HG03457 (cell line): ENCODE data around the gene NOSIP.

ENCODE experiments used
- ATAC-seq: cut with Tn5 transposase; IDR thresholded peaks from one replicate; pipeline ENCODE4 v1.9.1; 2021; ENCODE audit warnings: moderate number of reproducible peaks; ENCODE audit not compliant: unreplicated experiment

Gene NOSIP

GRCh38 chr19:49549045-49549444, 31.3 kb downstream of the NOSIP start:
- ATAC-seq, result no peak

- ATAC-seq, result no peak
Observed at GRCh38 chr19:49546825-49547565, 33.4 kb downstream of the NOSIP start.

- ATAC-seq, result no peak
Observed at GRCh38 chr19:49544154-49544553, 36.2 kb downstream of the NOSIP start.

- ATAC-seq, result no peak
Observed at GRCh38 chr19:49543032-49543431, 37.3 kb downstream of the NOSIP start.

- ATAC-seq, result no peak
Observed at GRCh38 chr19:49542446-49542845, 37.9 kb downstream of the NOSIP start.

- ATAC-seq, result no peak
Observed at GRCh38 chr19:49541914-49542313, 38.4 kb downstream of the NOSIP start.

- ATAC-seq, result no peak
Observed at GRCh38 chr19:49539192-49539952, 41.0 kb downstream of the NOSIP start.

GRCh38 chr19:49538643-49539042, 41.7 kb downstream of the NOSIP start:
- ATAC-seq, result no peak

GRCh38 chr19:49536921-49537462, 43.4 kb downstream of the NOSIP start:
- ATAC-seq, result no peak

- ATAC-seq, result no peak
Observed at GRCh38 chr19:49534632-49535385, 45.5 kb downstream of the NOSIP start.

- ATAC-seq, result no peak
Observed at GRCh38 chr19:49533551-49534488, 46.5 kb downstream of the NOSIP start.

- no peak for ATAC-seq
Observed at GRCh38 chr19:49530708-49531107, 49.6 kb downstream of the NOSIP start.

- no peak for ATAC-seq
Observed at GRCh38 chr19:49528211-49528771, 52.1 kb downstream of the NOSIP start.

GRCh38 chr19:49524812-49525455, 55.4 kb downstream of the NOSIP start:
- ATAC-seq, result no peak

GRCh38 chr19:49520705-49521319, 59.5 kb downstream of the NOSIP start:
- ATAC-seq, result no peak

GRCh38 chr19:49518033-49518432, 62.3 kb downstream of the NOSIP start:
- no peak for ATAC-seq

GRCh38 chr19:49515767-49516166, 64.6 kb downstream of the NOSIP start:
- ATAC-seq, result no peak

- ATAC-seq, result no peak
Observed at GRCh38 chr19:49514151-49514550, 66.2 kb downstream of the NOSIP start.

- ATAC-seq, result no peak
Observed at GRCh38 chr19:49513746-49514118, 66.6 kb downstream of the NOSIP start.
